Transverse colon (tissue), 4 donors: ENCODE data around the gene ASB15.

Experiments
- CTCF ChIP-seq, 5 experiments: fragments of 200-600 bp in 3 of 5; fragments of 450-650 bp in 2 of 5; sonication (generic) in 3 of 5; IDR thresholded peaks; 1 replicate in 2 of 5; 2 replicates in 3 of 5; pipeline ENCODE4 v1.5.1; 2016 to 2017; ENCODE audit warnings: antibody characterized with exemption in 5 of 5, inconsistent platforms in 3 of 5, mild to moderate bottlenecking in 2 of 5, moderate library complexity in 1 of 5
- POLR2A ChIP-seq: fragments of 450-650 bp; IDR thresholded peaks from one replicate; pipeline ENCODE4 v1.6.1; 2016; ENCODE audit warnings: antibody characterized with exemption, mild to moderate bottlenecking, moderate library complexity
- POLR2AphosphoS5 ChIP-seq, 3 donors: sonication (generic); formaldehyde crosslinking; IDR thresholded peaks; one replicate each; pipeline ENCODE4 v1.6.1; 2016; ENCODE audit warnings: antibody characterized with exemption in 3 of 3

GRCh38 chr7:123660514-123661354 is 59.1 kb downstream of the ASB15 start:
- TF ChIP-seq CTCF (IDR thresholded peaks at IDR 0.05) (no peak), POLR2A (no peak), POLR2AphosphoS5 (IDR thresholded peaks at IDR 0.05) (no peak)
